T-cell (primary cell): ENCODE results near the gene BAG5. TPM values are rescaled to one million over a fixed set of nuclear protein-coding genes. Genes with fewer than 3 reads are reported as not detected.

Experiments
- ATAC-seq, 4 experiments: fragments of 200-7000 bp in 3 of 4; fragments of 150-1000 bp in 1 of 4; cut with Tn5 transposase; replicated peaks in 1 of 4; 1 replicate in 3 of 4; 2 replicates in 1 of 4; pipeline ENCODE4 v1.10.0; 2021; ENCODE audit warnings: moderate library complexity in 3 of 4, mild to moderate bottlenecking in 2 of 4, moderate number of reproducible peaks in 1 of 4
- CTCF ChIA-PET, 2 donors: fragments of 300-600 bp; sonication (Branson Sonifier 250); formaldehyde crosslinking; loops; one replicate each; lab custom pipeline; 2022; ENCODE audit warnings: antibody characterized with exemption in 2 of 2; lab: Charles Lee
- POLR2A ChIA-PET, 2 donors: fragments of 300-600 bp; sonication (Branson Sonifier 250); formaldehyde crosslinking; loops; one replicate each; lab custom pipeline; 2022; ENCODE audit warnings: antibody characterized with exemption in 2 of 2; lab: Charles Lee
- DNase-seq, 35 experiments: peaks; one replicate each; pipeline versions ENCODE4 v3.0.0 to v3.0.0-alpha.2; 2013 to 2023
- H3K27ac ChIP-seq: one replicate; pipeline ENCODE4 v1.5.1; 2013; ENCODE audit warnings: low read length
- H3K27me3 ChIP-seq, 2 experiments: replicated peaks in 1 of 2; 1 replicate in 1 of 2; 2 replicates in 1 of 2; pipeline versions ENCODE4 v1.6.1 to v1.7.0; 2013; ENCODE audit warnings: low read length in 1 of 2, mixed read lengths in 1 of 2; ENCODE audit not compliant: control insufficient read depth in 2 of 2, insufficient read depth in 2 of 2; ENCODE audit errors: extremely low read depth in 1 of 2
- H3K36me3 ChIP-seq, 2 donors: 1 replicate in 1 of 2; 2 replicates in 1 of 2; pipeline versions ENCODE4 v1.6.1 to v1.7.0; 2013; ENCODE audit warnings: low read length in 1 of 2; ENCODE audit not compliant: control insufficient read depth in 2 of 2, insufficient read depth in 1 of 2; ENCODE audit errors: extremely low read depth in 1 of 2
- H3K4me1 ChIP-seq, 2 experiments: 1 replicate in 1 of 2; 2 replicates in 1 of 2; pipeline versions ENCODE4 v1.6.1 to v1.7.0; 2013; ENCODE audit warnings: low read length in 2 of 2, mixed read lengths in 1 of 2; ENCODE audit not compliant: insufficient read depth in 2 of 2, control insufficient read depth in 1 of 2; ENCODE audit errors: extremely low read depth in 1 of 2
- H3K4me3 ChIP-seq, 2 donors: 1 replicate in 1 of 2; 2 replicates in 1 of 2; pipeline versions ENCODE4 v1.5.1 to v1.7.0; 2013; ENCODE audit warnings: mild to moderate bottlenecking in 2 of 2, low read length in 1 of 2, moderate library complexity in 1 of 2; ENCODE audit not compliant: control insufficient read depth in 1 of 2; ENCODE audit errors: extremely low read depth in 1 of 2
- H3K9me3 ChIP-seq: 2 replicates; pipeline ENCODE4 v1.7.0; 2013
- H3K27ac Mint-ChIP-seq, 2 donors: one replicate each; pipeline ENCODE4 v1.8.0; 2020 to 2021; ENCODE audit warnings: mild to moderate bottlenecking in 2 of 2, mixed read lengths in 2 of 2
- H3K27me3 Mint-ChIP-seq, 2 donors: one replicate each; pipeline ENCODE4 v1.8.0; 2021 to 2022; ENCODE audit warnings: mixed read lengths in 2 of 2
- H3K36me3 Mint-ChIP-seq: one replicate; pipeline ENCODE4 v1.8.0; 2021; ENCODE audit warnings: mixed read lengths
- H3K4me1 Mint-ChIP-seq, 3 donors: one replicate each; pipeline ENCODE4 v1.8.0; 2020 to 2022; ENCODE audit warnings: mixed read lengths in 3 of 3, mild to moderate bottlenecking in 1 of 3
- H3K4me3 Mint-ChIP-seq, 3 donors: one replicate each; pipeline ENCODE4 v1.8.0; 2020 to 2022; ENCODE audit warnings: mild to moderate bottlenecking in 3 of 3, mixed read lengths in 3 of 3, moderate library complexity in 3 of 3
- H3K9me3 Mint-ChIP-seq, 3 donors: one replicate each; pipeline ENCODE4 v1.8.0; 2020 to 2022; ENCODE audit warnings: mixed read lengths in 3 of 3
- WGBS: methylation state at CpG from one replicate; pipeline ENCODE4 v1.1.5; 2013; ENCODE audit warnings: missing lambda C conversion rate; ENCODE audit not compliant: insufficient coverage; 5-methylcytosine and 5-hydroxymethylcytosine counted together
- total RNA-seq, 35 experiments: library from RNA in 6 of 35; stranded (reverse) in 6 of 35; fragments of 120-200 nt in 1 of 35; gene quantifications; one replicate each; pipeline versions ENCODE4 v1.2.1 to v1.2.4 and lab custom pipeline; 2013 to 2026

The BAG5 gene
- total RNA-seq, 5 donors from 2014 or later (not counting 1 experiment from before 2014, with no cell fraction given), result 28.2 to 36.3 (median 31.1) TPM

DNA sequence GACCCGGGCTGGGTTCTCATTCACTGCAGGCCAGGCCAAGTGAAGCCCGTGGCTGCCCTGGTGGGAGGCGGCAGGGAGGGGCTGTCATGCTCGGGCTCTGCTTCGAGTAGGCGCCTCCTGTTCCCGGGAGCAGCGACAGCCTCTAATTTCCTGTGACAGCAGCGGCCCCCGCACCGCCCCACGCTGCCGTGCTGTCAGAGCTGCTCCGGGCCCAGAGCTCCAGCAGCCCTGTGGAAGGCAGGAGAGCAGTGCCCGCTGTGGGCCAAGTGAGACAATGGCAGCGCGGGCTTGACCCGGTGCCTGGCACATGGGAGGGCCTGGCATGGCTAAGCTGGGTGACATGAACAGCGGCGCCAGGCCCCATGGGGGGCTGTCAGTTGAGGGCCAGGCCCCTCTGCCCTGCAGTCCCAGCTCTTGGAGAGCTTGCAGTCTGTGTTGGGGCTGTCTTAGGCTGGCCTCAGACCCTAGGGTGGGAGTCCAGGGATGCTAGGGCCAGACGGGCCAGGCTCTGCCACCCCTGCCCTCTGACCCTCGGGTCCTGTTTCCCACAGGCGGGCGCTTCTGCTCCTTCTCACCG is 28.4 kb downstream of the BAG5 start:
- WGBS, result 93% methylated on average over 25 of the region's 25 CpGs
- Histone ChIP-seq H3K27me3 (no peaks in the 10 kb centered on the region), H3K36me3 (peaks cover 7 to 14% of the 10 kb centered on the region in 2 donors), H3K4me3 (no peak overlapping the region), H3K4me1 (peaks cover 13 to 26% of the 10 kb centered on the region in 2 experiments), H3K27ac (no peak overlapping the region), H3K9me3 (no peaks in the 10 kb centered on the region)
- ChIA-PET POLR2A (interaction anchor here in 1 of 2 donors (1.0 kb wide), 1 partner anchor 9 kb away, joined by 3 read pairs; no protein-coding TSS in a partner anchor), CTCF (no interaction called here)
- no peaks in the 10 kb centered on the region for H3K9me3 Mint-ChIP-seq
- ATAC-seq (no peak), DNase-seq (no peak)
- no peak overlapping the region for H3K4me3 Mint-ChIP-seq
- no peaks in the 10 kb centered on the region for H3K36me3 Mint-ChIP-seq
- no peaks in the 10 kb centered on the region for H3K27me3 Mint-ChIP-seq
- peaks cover 22 to 28% (median 27%) of the 10 kb centered on the region in 3 donors for H3K4me1 Mint-ChIP-seq
- H3K27ac Mint-ChIP-seq, result no peak overlapping the region

DNA sequence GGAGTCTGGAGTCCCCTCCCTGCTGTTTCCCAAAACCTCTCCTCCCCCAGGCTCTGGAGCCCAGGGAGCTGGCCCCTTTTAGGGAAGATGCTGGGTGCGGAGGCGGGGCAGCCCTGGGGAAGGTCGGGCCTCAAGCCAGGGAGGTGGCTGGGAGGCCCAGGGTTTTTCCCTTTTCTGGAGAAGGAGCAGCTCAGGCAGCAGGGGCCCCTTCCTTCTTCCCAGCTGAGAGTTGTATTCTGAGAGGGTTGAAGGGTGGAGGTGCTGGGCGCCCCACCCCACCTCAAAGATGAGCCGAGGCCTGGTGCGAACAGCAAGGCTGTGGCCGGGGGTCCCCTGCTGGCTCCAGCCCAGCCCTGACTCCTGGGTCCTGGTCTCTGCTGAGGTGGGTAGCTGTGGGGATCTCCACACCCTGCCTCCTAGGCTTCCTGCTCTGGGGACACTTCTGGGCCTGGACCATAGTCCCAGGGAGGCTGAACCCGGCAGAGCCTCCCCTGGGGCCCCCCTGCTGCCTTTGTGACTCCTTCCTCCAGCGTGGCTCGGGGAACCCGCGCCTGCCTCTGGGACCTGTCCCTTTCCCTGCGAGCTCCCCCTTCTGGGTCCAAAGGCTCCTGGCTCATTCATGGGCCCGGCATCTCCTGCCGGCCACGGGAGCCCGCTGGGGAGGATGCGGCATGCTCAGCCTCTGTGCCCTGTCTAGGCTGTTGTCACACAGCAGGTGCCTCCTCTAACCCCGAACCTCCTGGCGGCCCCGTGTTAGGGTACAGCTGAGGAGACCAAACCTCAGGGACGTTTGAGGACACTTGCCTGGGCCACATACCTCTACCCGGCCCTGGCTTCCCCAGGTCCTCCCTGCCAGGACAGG is 29.1 kb downstream of the BAG5 start:
- no peak overlapping the region for H3K27ac Mint-ChIP-seq
- H3K36me3 Mint-ChIP-seq, result no peaks in the 10 kb centered on the region
- Histone ChIP-seq H3K4me3 (no peak overlapping the region), H3K4me1 (peaks cover 13 to 31% of the 10 kb centered on the region in 2 experiments), H3K27ac (no peak overlapping the region), H3K9me3 (no peaks in the 10 kb centered on the region), H3K36me3 (peaks cover 7 to 14% of the 10 kb centered on the region in 2 donors), H3K27me3 (no peaks in the 10 kb centered on the region)
- H3K9me3 Mint-ChIP-seq, result no peaks in the 10 kb centered on the region
- DNase-seq (no peak), ATAC-seq (no peak)
- ChIA-PET POLR2A (interaction anchor here in 1 of 2 donors (1.0 kb wide), 1 partner anchor 10 kb away, joined by 3 read pairs; no protein-coding TSS in a partner anchor), CTCF (no interaction called here)
- H3K27me3 Mint-ChIP-seq, result no peaks in the 10 kb centered on the region
- 92% methylated on average over 19 of the region's 23 CpGs for WGBS
- H3K4me3 Mint-ChIP-seq, result no peak overlapping the region
- peaks cover 26 to 32% (median 31%) of the 10 kb centered on the region in 3 donors for H3K4me1 Mint-ChIP-seq

DNA sequence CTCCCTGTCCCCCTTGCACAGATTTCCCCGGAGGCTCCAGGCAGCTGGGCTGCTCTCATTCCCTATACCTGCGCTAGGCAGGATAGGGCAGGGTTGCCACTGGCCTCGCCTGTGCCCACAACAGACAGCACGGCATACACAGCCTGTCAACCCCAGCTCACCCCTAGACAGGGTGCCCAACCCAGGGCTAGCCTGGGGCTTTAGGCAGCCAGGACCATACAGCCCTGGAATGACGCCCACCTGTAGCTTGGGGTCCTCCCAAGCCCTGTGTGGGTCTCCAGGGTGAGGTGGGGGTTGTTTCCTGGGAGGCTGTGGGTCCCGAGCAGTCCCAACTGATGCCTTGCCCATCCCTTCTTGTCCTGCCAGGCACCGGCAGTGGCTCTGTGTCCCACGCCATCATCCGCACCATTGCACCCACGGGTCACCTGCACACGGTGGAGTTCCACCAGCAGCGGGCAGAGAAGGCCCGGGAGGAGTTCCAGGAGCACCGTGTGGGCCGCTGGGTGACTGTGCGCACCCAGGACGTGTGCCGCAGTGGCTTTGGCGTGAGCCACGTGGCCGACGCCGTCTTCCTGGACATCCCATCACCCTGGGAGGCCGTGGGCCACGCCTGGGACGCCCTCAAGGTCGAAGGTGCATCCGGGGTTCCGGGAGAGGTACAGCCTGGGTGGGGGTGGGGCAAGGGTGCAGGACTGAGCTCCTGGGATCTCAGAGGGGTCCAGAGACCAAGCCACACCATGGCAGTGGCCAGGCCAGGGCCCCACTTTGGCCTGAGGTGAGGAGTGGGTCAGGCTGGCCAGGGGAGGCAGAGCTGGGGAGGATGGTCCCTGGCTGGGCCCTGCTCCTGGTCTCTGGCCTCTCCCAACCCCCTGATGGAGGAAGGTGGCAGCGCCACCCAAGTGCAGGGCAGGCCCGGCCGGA is 30.0 kb downstream of the BAG5 start:
- ChIA-PET POLR2A (interaction anchor here in 1 of 2 donors (0.5 kb wide), 1 partner anchor 32 kb away, joined by 11 read pairs; no protein-coding TSS in a partner anchor), CTCF (no interaction called here)
- Histone ChIP-seq H3K36me3 (peaks cover 7 to 14% of the 10 kb centered on the region in 2 donors), H3K4me3 (no peak overlapping the region), H3K9me3 (no peaks in the 10 kb centered on the region), H3K27me3 (no peaks in the 10 kb centered on the region), H3K27ac (no peak overlapping the region), H3K4me1 (peaks cover 13 to 40% of the 10 kb centered on the region in 2 experiments)
- peaks cover 30 to 41% (median 38%) of the 10 kb centered on the region in 3 donors for H3K4me1 Mint-ChIP-seq
- no peaks in the 10 kb centered on the region for H3K9me3 Mint-ChIP-seq
- H3K36me3 Mint-ChIP-seq, result no peaks in the 10 kb centered on the region
- H3K27ac Mint-ChIP-seq, result no peak overlapping the region
- DNase-seq (no peak), ATAC-seq (no peak)
- no peaks in the 10 kb centered on the region for H3K27me3 Mint-ChIP-seq
- H3K4me3 Mint-ChIP-seq, result no peak overlapping the region
- WGBS, result 94% methylated on average over 24 of the region's 32 CpGs

DNA sequence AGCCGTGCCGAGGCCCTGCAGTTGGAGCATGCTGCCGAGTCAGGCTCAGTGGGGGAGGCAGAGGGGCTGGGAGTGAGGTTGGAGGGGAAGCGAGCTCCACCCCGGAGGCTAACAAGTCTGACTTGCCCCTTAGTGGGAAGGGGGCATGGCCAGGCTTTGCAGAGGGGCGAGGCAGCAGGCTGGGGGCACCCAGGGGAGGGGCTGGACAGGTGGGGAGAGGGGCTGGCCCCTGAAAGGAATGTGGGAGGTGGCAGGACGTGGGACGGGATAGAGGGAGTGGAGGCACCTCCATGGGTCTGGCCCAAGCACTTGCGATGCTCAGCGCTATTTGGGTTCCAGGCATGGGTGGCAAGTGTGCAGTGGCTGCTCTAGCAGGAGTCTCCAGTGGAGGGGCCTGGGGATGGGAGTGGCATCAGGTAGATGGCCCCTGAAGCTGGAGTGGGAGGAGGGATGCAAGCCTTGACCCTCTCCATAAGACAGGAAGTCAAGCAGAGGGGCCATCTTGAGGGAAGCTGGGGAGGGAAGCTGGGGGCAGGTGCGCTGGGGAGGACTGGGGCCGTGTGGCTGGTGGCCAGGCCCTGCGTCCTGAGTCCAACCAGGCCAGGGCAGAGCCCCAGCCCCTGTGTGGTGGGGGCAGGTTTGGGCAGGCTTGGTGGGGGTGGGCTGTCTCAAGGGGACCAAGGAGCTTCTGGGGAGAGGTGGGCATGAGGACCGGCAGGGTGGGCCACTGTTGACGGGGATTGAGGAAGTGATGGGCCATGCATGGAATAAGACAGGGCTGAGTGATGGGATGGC is 30.8 kb downstream of the BAG5 start:
- ChIA-PET CTCF (no interaction called here), POLR2A (interaction anchor here in 1 of 2 donors (0.5 kb wide), 1 partner anchor 32 kb away, joined by 11 read pairs; no protein-coding TSS in a partner anchor)
- DNase-seq (no peak), ATAC-seq (no peak)
- H3K4me1 Mint-ChIP-seq, result peaks cover 35 to 50% (median 44%) of the 10 kb centered on the region in 3 donors
- H3K27ac Mint-ChIP-seq, result no peak overlapping the region
- Histone ChIP-seq H3K9me3 (no peaks in the 10 kb centered on the region), H3K27ac (no peak overlapping the region), H3K4me1 (peaks cover 13 to 42% of the 10 kb centered on the region in 2 experiments), H3K27me3 (no peaks in the 10 kb centered on the region), H3K36me3 (peaks cover 7 to 14% of the 10 kb centered on the region in 2 donors), H3K4me3 (no peak overlapping the region)
- WGBS, result 95% methylated on average over 11 of the region's 15 CpGs
- no peaks in the 10 kb centered on the region for H3K9me3 Mint-ChIP-seq
- no peaks in the 10 kb centered on the region for H3K27me3 Mint-ChIP-seq
- H3K36me3 Mint-ChIP-seq, result no peaks in the 10 kb centered on the region
- H3K4me3 Mint-ChIP-seq, result peak overlapping the region in 2 of 3 donors; percentile 31

DNA sequence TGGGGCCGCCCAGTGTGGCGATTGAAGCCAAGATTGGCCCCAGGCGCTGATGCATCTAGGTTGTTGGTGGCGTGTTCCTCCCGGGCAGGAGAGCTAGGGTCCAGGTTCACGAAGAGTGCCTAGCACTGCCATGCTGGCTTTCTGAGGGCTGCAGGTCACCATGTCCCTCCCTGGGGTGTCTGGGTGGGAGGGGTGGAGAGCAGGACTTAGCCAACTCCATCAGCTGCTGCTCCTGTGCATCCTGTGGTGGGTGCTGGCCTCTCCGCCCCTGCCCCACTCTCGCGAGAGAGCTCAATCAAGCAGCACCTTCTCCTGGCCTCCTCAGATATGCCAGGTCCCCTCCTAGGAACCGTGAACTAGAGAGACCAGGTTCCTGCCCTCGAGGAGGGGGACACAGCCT is 31.6 kb downstream of the BAG5 start:
- Mint-ChIP-seq H3K4me3 (peak overlapping the region; percentile 89 to 93 (median 90)), H3K27ac (no peak overlapping the region), H3K9me3 (no peaks in the 10 kb centered on the region), H3K27me3 (no peaks in the 10 kb centered on the region), H3K36me3 (no peaks in the 10 kb centered on the region), H3K4me1 (peaks cover 35 to 51% (median 46%) of the 10 kb centered on the region in 3 donors)
- Histone ChIP-seq H3K4me3 (no peak overlapping the region), H3K36me3 (peaks cover 7 to 12% of the 10 kb centered on the region in 2 donors), H3K27ac (no peak overlapping the region), H3K9me3 (no peaks in the 10 kb centered on the region), H3K27me3 (no peaks in the 10 kb centered on the region), H3K4me1 (peaks cover 13 to 44% of the 10 kb centered on the region in 2 experiments)
- DNase-seq (no peak), ATAC-seq (no peak)
- 91% methylated on average over 11 of the region's 11 CpGs for WGBS
- ChIA-PET CTCF (interaction anchor here in 1 of 2 donors (0.9 kb wide), 1 partner anchor 34 kb away, joined by 3 read pairs; no protein-coding TSS in a partner anchor), POLR2A (no interaction called here)
